H1 (cell line): ENCODE results near the gene PGD.

Experiments used
- ATF3 ChIP-seq: IDR thresholded peaks from 2 replicates; pipeline ENCODE4 v1.6.1; 2011; ENCODE audit warnings: low read depth, mild to moderate bottlenecking, low read length; ENCODE audit not compliant: insufficient read depth
- CEBPB ChIP-seq: IDR thresholded peaks from 2 replicates; pipeline ENCODE4 v1.6.1; 2012; ENCODE audit warnings: low read depth, low read length
- CTCF ChIP-seq, 3 experiments: IDR thresholded peaks; 1 replicate in 2 of 3; 2 replicates in 1 of 3; pipeline versions ENCODE4 v1.5.1 to v1.6.1; 2011; ENCODE audit warnings: low read length in 3 of 3, mild to moderate bottlenecking in 3 of 3, inconsistent platforms in 2 of 3, low read depth in 1 of 3, moderate library complexity in 1 of 3; ENCODE audit not compliant: insufficient read depth in 1 of 3; ENCODE audit errors: control extremely low read depth in 1 of 3
- EZH2 ChIP-seq: fragments of 200-600 bp; sonication (generic); IDR thresholded peaks from 2 replicates; pipeline ENCODE4 v1.7.1; 2012; ENCODE audit warnings: low read depth, mild to moderate bottlenecking, moderate library complexity, low read length, inconsistent platforms; ENCODE audit not compliant: severe bottlenecking
- GABPA ChIP-seq: IDR thresholded peaks from 2 replicates; pipeline ENCODE4 v1.6.1; 2011; ENCODE audit warnings: mild to moderate bottlenecking, low read length, moderate library complexity, borderline replicate concordance; ENCODE audit not compliant: insufficient read depth
- HDAC2 ChIP-seq, 2 experiments: fragments of 300-600 bp in 1 of 2; sonication (generic) in 1 of 2; IDR thresholded peaks; 2 replicates each; pipeline ENCODE4 v1.6.1; 2011 to 2012; ENCODE audit warnings: low read depth in 2 of 2, low read length in 2 of 2, mild to moderate bottlenecking in 2 of 2, moderate library complexity in 2 of 2, borderline replicate concordance in 1 of 2, inconsistent platforms in 1 of 2
- POLR2A ChIP-seq, 2 experiments: IDR thresholded peaks; 1 replicate in 1 of 2; 2 replicates in 1 of 2; pipeline ENCODE4 v1.6.1; 2011; ENCODE audit warnings: low read depth in 2 of 2, low read length in 2 of 2, mild to moderate bottlenecking in 2 of 2; ENCODE audit errors: control extremely low read depth in 1 of 2
- POLR2AphosphoS5 ChIP-seq: IDR thresholded peaks from 2 replicates; pipeline ENCODE4 v1.6.1; 2011; ENCODE audit warnings: low read depth, low read length
- RFX5 ChIP-seq: IDR thresholded peaks from 2 replicates; pipeline ENCODE4 v1.6.1; 2011; ENCODE audit warnings: low read depth, low read length, improper control_type of control experiment, borderline replicate concordance
- RNF2 ChIP-seq: fragments of 200-900, 300-1000 bp; sonication (generic); IDR thresholded peaks from 2 replicates; pipeline ENCODE4 v1.7.1; 2016; ENCODE audit warnings: borderline replicate concordance, low read depth, mild to moderate bottlenecking, antibody characterized with exemption, low read length; ENCODE audit not compliant: poor library complexity, severe bottlenecking; ENCODE audit errors: missing control alignments
- SP2 ChIP-seq: IDR thresholded peaks from 2 replicates; pipeline ENCODE4 v1.6.1; 2012; ENCODE audit warnings: mild to moderate bottlenecking, low read length, inconsistent platforms
- YY1 ChIP-seq: IDR thresholded peaks from 2 replicates; pipeline ENCODE4 v1.6.1; 2011; ENCODE audit warnings: low read depth, mild to moderate bottlenecking, low read length
- TF ChIP-seq, protein P1 (sequence below): IDR thresholded peaks from 2 replicates; pipeline ENCODE4 v1.6.1; 2012; ENCODE audit warnings: inconsistent platforms
- TF ChIP-seq, protein P2 (sequence below): IDR thresholded peaks from 2 replicates; pipeline ENCODE4 v1.6.1; 2011; ENCODE audit warnings: low read length, improper control_type of control experiment

DNA sequence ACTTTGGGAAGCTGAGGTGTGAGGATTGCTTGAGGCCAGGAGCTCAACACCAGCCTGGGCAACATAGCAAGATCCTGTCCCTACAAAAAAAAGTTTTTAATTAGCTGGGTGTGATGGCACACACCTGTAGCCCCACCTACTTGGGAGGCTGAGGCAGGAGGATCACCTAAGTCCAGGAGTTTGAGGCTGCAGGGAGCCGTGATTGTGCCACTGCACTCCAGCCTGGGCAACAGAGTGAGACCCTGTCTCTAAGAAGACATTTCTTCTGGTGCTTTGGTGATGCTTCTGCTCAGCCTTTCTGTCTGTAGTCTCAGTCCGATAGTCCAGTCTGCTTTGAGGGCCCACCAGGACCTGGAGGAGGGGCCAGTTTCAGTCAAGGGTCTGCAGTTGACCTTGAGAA is 8.3 kb downstream of the PGD start:
- TF ChIP-seq YY1 (no peak), EZH2 (no peak), POLR2A (IDR thresholded peaks at IDR 0.05; ENCODE audit: control extremely low read depth in 1 of 2, low read depth in 2 of 2, low read length in 2 of 2) (no peak), SP2 (no peak), POLR2AphosphoS5 (peak; percentile 35; the same call in 1 of the 2 replicates), CTCF (IDR thresholded peaks at IDR 0.05; ENCODE audit: control extremely low read depth in 1 of 3, insufficient read depth in 1 of 3, low read depth in 1 of 3, low read length in 3 of 3) (no peak), ATF3 (no peak), CEBPB (no peak), HDAC2 (IDR thresholded peaks at IDR 0.05; ENCODE audit: borderline replicate concordance in 1 of 2, low read depth in 2 of 2, low read length in 2 of 2) (no peak), RNF2 (no peak), RFX5 (no peak), GABPA (no peak)
- TF ChIP-seq, protein P1, sequence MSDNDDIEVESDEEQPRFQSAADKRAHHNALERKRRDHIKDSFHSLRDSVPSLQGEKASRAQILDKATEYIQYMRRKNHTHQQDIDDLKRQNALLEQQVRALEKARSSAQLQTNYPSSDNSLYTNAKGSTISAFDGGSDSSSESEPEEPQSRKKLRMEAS: no peak
- TF ChIP-seq, protein P2, sequence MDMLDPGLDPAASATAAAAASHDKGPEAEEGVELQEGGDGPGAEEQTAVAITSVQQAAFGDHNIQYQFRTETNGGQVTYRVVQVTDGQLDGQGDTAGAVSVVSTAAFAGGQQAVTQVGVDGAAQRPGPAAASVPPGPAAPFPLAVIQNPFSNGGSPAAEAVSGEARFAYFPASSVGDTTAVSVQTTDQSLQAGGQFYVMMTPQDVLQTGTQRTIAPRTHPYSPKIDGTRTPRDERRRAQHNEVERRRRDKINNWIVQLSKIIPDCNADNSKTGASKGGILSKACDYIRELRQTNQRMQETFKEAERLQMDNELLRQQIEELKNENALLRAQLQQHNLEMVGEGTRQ: no peak
